ENCODE data around the gene ZNF397. TPM values are rescaled to one million over a fixed set of nuclear protein-coding genes. Genes with fewer than 3 reads are reported as not detected.

ZNF397 gene
- total RNA-seq, 1 donor from 2014 or later: 21.4 TPM

GRCh38 chr18:35290094-35290735 is 49.4 kb downstream of the ZNF397 start, which contains the start of gene ZSCAN30:
ZSCAN30 (minus strand) TSS chr18:35290229; CDS start chr18:35264352, 25,877 bp downstream.
- DNase-seq (ENCODE audit: low spot score): peak; percentile 98

DNA sequence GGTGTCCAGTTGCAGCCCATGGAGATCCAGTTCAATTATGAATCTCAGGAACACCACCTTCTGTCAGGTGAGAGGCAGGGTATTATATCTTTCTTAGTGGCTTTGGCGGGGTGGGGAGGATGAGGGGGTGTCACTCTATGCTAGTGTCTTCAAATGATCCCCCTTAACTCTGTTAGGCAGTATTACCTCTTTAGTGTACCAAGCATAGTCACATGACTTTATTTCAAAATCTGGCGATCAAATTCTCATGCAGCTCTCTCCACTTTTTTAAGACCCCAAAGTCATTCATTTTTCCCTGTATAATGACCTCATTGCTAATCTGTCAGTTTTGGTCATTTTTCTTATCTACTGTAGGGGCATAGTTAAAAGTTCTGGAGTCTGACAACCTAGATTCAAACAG is 50.3 kb downstream of the ZNF397 start:
- no peak for DNase-seq (ENCODE audit: low spot score)

GRCh38 chr18:35296060-35296459 is 55.2 kb downstream of the ZNF397 start:
- no peak for DNase-seq (ENCODE audit: low spot score)

GRCh38 chr18:35303610-35304009 is 62.8 kb downstream of the ZNF397 start:
- DNase-seq (ENCODE audit: low spot score): no peak

DNA sequence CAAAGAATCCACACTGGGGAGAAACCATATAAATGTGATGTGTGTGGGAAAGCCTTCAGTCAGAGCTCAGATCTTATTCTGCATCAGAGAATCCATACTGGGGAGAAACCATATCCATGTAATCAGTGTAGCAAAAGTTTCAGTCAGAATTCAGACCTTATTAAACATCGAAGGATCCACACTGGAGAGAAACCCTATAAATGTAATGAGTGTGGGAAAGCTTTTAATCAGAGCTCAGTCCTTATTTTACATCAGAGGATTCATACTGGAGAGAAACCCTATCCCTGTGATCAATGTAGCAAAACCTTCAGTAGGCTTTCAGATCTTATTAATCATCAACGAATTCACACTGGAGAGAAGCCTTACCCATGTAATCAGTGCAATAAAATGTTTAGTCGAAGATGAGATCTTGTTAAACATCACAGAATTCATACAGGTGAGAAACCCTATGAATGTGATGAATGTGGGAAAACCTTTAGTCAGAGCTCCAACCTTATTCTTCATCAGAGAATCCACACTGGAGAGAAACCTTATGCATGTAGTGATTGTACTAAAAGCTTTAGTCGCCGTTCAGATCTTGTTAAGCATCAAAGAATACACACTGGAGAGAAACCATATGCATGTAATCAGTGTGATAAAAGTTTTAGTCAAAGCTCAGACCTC is 65.9 kb downstream of the ZNF397 start:
- no peak for DNase-seq (ENCODE audit: low spot score)

Other genes with a start within 250 kb of the ZNF397 start
- 23.6 TPM for gene MAPRE2, start 199.6 kb upstream of the ZNF397 start, total RNA-seq
- 13.2 TPM for gene ZSCAN30, start 49.2 kb downstream of the ZNF397 start, total RNA-seq
- gene ZNF24, start 103.4 kb downstream of the ZNF397 start, total RNA-seq: 39.8 TPM
- gene ZNF396, start 136.3 kb downstream of the ZNF397 start, total RNA-seq: 1.7 TPM